ENCODE results near the gene NSG1.

- TF ChIP-seq POLR2AphosphoS5 (IDR thresholded peaks at IDR 0.05; ENCODE audit: borderline replicate concordance, low read depth, low read length) (no peak), EZH2 (IDR thresholded peaks at IDR 0.05) (no peak), FOXP2 (optimal IDR thresholded peaks at IDR 0.05; ENCODE audit: control extremely low read depth, extremely low read length, insufficient read depth) (no peak)
Measured at GRCh38 chr4:4439782-4440181, 52.9 kb downstream of the NSG1 start.

Measured in SK-N-MC (cell line).